Limb (tissue), 2 donors: ENCODE data around the gene PLA2G4A.

Source experiments
- DNase-seq, 2 donors: peaks; one replicate each; pipeline ENCODE4 v3.0.0-alpha.2; 2016; ENCODE audit errors: extremely low spot score in 2 of 2

PLA2G4A gene

GRCh38 chr1:186975220-186975619, 146.5 kb downstream of the PLA2G4A start:
- no peak for DNase-seq

- DNase-seq, result no peak
Observed at GRCh38 chr1:186976700-186977099, 148.0 kb downstream of the PLA2G4A start.

GRCh38 chr1:186977266-186977957, 148.7 kb downstream of the PLA2G4A start:
- DNase-seq, result no peak

GRCh38 chr1:186978596-186979556, 150.1 kb downstream of the PLA2G4A start:
- no peak for DNase-seq

GRCh38 chr1:186980400-186980799, 151.7 kb downstream of the PLA2G4A start:
- DNase-seq, result no peak

GRCh38 chr1:186982116-186982515, 153.4 kb downstream of the PLA2G4A start:
- no peak for DNase-seq

- no peak for DNase-seq
Observed at GRCh38 chr1:186983327-186983726, 154.6 kb downstream of the PLA2G4A start.

- no peak for DNase-seq
Observed at GRCh38 chr1:186984959-186985358, 156.2 kb downstream of the PLA2G4A start.

GRCh38 chr1:186985889-186986491, 157.2 kb downstream of the PLA2G4A start:
- peak in 1 of 2 donors; percentile 74 for DNase-seq

- no peak for DNase-seq
Observed at GRCh38 chr1:186987065-186987464, 158.3 kb downstream of the PLA2G4A start.

- DNase-seq, result no peak
Observed at GRCh38 chr1:186987769-186988168, 159.0 kb downstream of the PLA2G4A start.

- DNase-seq, result no peak
Observed at GRCh38 chr1:186993996-186994395, 165.2 kb downstream of the PLA2G4A start.

- DNase-seq, result no peak
Observed at GRCh38 chr1:186994897-186995296, 166.1 kb downstream of the PLA2G4A start.

GRCh38 chr1:186996816-186997215, 168.1 kb downstream of the PLA2G4A start:
- no peak for DNase-seq

- DNase-seq, result no peak
Observed at GRCh38 chr1:186997877-186998276, 169.1 kb downstream of the PLA2G4A start.

- no peak for DNase-seq
Observed at GRCh38 chr1:186999506-186999905, 170.8 kb downstream of the PLA2G4A start.

GRCh38 chr1:187001198-187001889, 172.6 kb downstream of the PLA2G4A start:
- no peak for DNase-seq

GRCh38 chr1:187003353-187003752, 174.6 kb downstream of the PLA2G4A start:
- no peak for DNase-seq

GRCh38 chr1:187006896-187007295, 178.1 kb downstream of the PLA2G4A start:
- DNase-seq, result no peak

GRCh38 chr1:187009320-187009719, 180.6 kb downstream of the PLA2G4A start:
- no peak for DNase-seq

GRCh38 chr1:187010571-187011309, 182.0 kb downstream of the PLA2G4A start:
- DNase-seq, result no peak
